Measurements from ENCODE around the gene PCCA. TPM values are rescaled to one million over a fixed set of nuclear protein-coding genes. Genes with fewer than 3 reads are reported as not detected.

The PCCA gene
- total and polyA plus RNA-seq, 2 of the 13 experiments (the other 11 are each of a cell fraction or from before 2014, with no cell fraction given), result 15.0 to 32.2 TPM

DNA sequence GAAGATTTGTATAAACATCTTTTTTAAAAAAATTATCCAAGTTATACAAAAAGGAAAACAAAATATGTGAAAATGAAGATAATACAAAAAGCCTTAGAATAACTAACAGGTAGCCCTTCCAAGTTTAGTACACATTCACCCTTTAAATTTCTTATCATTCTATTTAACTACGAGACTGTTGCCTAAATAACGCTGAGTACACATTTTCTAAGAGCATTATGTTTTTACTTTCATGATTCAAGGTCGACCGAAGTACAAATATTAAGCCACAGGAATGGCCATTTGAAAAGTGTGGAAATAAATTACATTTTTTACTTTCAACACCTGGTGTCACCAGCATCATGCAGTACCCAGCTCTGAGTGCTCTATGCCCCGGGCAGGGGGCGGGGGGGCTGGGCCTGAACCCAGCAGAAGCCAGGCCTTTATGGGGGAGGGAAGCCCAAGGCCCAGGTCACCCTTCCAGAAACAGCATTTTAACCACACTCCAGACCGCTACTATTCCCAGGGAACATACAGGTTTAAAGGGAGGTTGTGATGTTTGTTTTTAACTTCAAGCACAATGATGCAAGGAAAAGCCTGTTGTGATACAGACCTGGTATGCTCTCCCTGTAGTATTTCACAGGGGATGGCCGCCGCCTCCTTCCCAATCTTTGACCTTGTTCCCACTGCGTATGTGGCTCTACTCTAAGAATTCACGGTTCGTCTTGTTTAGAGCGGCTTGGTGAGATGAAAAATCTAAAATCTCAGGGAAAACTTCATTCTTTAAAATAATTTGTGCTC is 475.7 kb downstream of the PCCA start (continued):
- TF ChIP-seq ZSCAN25 (CRISPR knock-in tag; IDR thresholded peaks at IDR 0.05) (no peak), THAP11 (CRISPR knock-in tag; IDR thresholded peaks at IDR 0.05) (peak; percentile 14; the same call in 1 of the 2 replicates), ZNF205 (CRISPR knock-in tag; IDR thresholded peaks at IDR 0.05) (no peak), ZBTB25 (CRISPR knock-in tag; IDR thresholded peaks at IDR 0.05) (no peak), ZNF275 (CRISPR knock-in tag; IDR thresholded peaks at IDR 0.05; ENCODE audit: borderline replicate concordance) (no peak), ZBTB2 (CRISPR knock-in tag; IDR thresholded peaks at IDR 0.05; ENCODE audit: low read depth) (no peak), ZMYM2 (CRISPR knock-in tag; IDR thresholded peaks at IDR 0.05) (no peak), EP300 (IDR thresholded peaks at IDR 0.05; ENCODE audit: low read depth in 2 of 2, low read length in 2 of 2) (no peak), EP300 (CRISPR knock-in tag; IDR thresholded peaks at IDR 0.05; ENCODE audit: borderline replicate concordance) (no peak), FOXP1 (IDR thresholded peaks at IDR 0.05) (no peak), FOXP1 (CRISPR knock-in tag; IDR thresholded peaks at IDR 0.05) (no peak), ZSCAN30 (CRISPR knock-in tag; IDR thresholded peaks at IDR 0.05) (no peak), IRF9 (CRISPR knock-in tag; IDR thresholded peaks at IDR 0.05; ENCODE audit: borderline replicate concordance) (no peak), ZNF354B (CRISPR knock-in tag; IDR thresholded peaks at IDR 0.05) (no peak), MTA1 (CRISPR knock-in tag; IDR thresholded peaks at IDR 0.05; ENCODE audit: borderline replicate concordance) (0 out of 2 replicates have a peak, but pooled peaks have one; percentile 27), HOXD1 (CRISPR knock-in tag; IDR thresholded peaks at IDR 0.05) (no peak), FOSL2 (CRISPR knock-in tag; IDR thresholded peaks at IDR 0.05) (0 out of 2 replicates have a peak, but pooled peaks have one; percentile 6), MATR3 (CRISPR knock-in tag; IDR thresholded peaks at IDR 0.05) (no peak), FOXM1 (CRISPR knock-in tag; IDR thresholded peaks at IDR 0.05) (no peak), ESRRA (CRISPR knock-in tag; IDR thresholded peaks at IDR 0.05; ENCODE audit: low read depth) (0 out of 2 replicates have a peak, but pooled peaks have one; percentile 21), ZFX (CRISPR knock-in tag; IDR thresholded peaks at IDR 0.05; ENCODE audit: low read depth) (peak; percentile 53), TAF15 (IDR thresholded peaks at IDR 0.05; ENCODE audit: low read depth, low read length, poor library complexity, severe bottlenecking) (no peak), TBL1XR1 (IDR thresholded peaks at IDR 0.05; ENCODE audit: borderline replicate concordance, low read length, partially characterized antibody) (no peak), NONO (IDR thresholded peaks at IDR 0.05) (no peak), NONO (CRISPR knock-in tag; conservative IDR thresholded peaks at IDR 0.05) (no peak)
- TF ChIP-seq, protein P1, sequence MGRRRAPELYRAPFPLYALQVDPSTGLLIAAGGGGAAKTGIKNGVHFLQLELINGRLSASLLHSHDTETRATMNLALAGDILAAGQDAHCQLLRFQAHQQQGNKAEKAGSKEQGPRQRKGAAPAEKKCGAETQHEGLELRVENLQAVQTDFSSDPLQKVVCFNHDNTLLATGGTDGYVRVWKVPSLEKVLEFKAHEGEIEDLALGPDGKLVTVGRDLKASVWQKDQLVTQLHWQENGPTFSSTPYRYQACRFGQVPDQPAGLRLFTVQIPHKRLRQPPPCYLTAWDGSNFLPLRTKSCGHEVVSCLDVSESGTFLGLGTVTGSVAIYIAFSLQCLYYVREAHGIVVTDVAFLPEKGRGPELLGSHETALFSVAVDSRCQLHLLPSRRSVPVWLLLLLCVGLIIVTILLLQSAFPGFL (CRISPR knock-in tag; IDR thresholded peaks at IDR 0.05), result no peak
